ENCODE measurements around the gene ENDOD1.

ENDOD1 gene

DNA sequence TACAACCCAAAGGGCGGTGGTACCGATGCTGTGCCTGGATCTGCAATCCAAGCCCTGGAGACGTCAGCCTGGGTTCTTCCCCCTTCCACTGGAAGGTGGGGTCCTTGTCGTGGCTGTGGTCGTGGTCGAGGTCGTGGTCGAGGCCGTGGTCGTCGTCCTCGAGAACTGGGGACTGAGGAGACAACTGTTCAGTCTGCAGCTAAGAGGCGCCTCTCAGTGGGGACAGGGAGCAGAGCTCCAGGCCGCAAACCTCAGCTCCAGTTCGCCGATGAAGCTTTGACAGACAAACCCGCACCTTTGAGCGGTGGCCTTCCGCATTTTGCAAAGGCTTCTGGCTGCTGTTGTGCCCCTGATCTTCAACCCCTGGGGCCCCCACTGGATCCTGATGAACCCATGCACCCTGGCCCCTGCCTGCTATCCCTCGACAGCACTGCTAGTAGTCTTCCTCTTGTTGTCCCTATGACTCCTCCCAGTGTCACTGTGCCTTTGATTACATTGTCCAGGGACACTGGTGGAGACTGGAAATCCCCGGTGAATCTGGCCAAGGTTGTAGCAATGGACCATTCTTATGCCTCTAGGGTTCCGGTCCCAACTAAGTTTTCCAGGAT lies 38.9 kb upstream of the ENDOD1 start:
- in situ Hi-C loops (cut with HindIII; ENCODE audit: low sequenced_read_pairs), result no loop called here
- no peak for DNase-seq (ENCODE audit: low read depth)
- TF ChIP-seq, protein P1, sequence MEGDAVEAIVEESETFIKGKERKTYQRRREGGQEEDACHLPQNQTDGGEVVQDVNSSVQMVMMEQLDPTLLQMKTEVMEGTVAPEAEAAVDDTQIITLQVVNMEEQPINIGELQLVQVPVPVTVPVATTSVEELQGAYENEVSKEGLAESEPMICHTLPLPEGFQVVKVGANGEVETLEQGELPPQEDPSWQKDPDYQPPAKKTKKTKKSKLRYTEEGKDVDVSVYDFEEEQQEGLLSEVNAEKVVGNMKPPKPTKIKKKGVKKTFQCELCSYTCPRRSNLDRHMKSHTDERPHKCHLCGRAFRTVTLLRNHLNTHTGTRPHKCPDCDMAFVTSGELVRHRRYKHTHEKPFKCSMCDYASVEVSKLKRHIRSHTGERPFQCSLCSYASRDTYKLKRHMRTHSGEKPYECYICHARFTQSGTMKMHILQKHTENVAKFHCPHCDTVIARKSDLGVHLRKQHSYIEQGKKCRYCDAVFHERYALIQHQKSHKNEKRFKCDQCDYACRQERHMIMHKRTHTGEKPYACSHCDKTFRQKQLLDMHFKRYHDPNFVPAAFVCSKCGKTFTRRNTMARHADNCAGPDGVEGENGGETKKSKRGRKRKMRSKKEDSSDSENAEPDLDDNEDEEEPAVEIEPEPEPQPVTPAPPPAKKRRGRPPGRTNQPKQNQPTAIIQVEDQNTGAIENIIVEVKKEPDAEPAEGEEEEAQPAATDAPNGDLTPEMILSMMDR (IDR thresholded peaks at IDR 0.05; ENCODE audit: low read depth, low read length, missing control alignments), result no peak
- no peak overlapping the region for H3K4me3 ChIP-seq (ENCODE audit: low read depth, low read length)

DNA sequence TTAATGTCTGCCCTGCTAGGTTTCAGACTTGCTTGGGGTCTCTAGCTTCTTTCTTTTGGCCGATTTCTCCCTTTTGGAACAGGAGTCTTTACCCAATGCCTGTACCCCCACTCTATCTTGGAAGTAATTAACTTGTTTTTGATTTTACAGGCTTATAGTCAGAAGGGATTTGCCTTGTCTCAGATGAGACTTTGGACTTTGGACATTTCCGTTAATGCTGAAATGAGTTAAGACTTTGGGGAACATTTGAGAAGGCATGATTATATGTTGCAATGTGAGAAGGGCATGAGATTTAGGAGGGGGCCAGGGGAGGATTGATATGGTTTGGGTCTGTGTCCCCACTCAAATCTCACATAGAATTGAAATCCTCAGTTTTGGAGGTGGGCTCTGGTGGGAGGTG lies 35.3 kb upstream of the ENDOD1 start:
- TF ChIP-seq, protein P1 (IDR thresholded peaks at IDR 0.05; ENCODE audit: low read depth, low read length, missing control alignments), result no peak
- DNase-seq (ENCODE audit: low read depth), result no peak
- no peak overlapping the region for H3K4me3 ChIP-seq (ENCODE audit: low read depth, low read length)
- in situ Hi-C loops (cut with HindIII; ENCODE audit: low sequenced_read_pairs), result no loop called here

DNA sequence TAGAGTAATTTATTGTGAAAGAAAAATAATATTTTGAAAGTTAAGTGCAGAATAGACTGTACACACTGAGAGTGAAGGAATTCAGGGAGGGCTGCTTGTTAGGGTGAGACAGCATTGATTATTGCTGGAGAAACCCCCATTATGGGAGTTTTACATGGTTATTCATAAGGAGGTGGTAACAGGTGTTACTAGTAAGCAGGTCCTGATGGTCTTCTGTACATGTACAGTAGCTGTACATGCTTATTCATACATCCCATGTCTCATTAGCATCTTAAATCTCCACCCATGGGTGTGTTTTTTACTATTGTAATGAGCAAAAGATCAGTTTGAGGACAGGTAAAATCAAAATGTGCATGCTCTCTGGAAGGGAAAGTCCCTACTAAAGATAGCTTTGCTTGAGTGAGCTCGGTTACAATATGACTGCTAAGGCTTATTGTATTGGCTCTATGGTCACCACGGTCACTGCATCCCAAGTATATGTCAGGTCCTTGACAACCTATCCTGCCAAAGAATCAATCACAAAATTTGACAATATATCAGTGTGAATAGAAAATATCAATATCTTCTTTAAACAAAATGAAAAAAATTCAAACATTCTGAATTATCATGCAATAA lies 34.3 kb upstream of the ENDOD1 start:
- DNase-seq (ENCODE audit: low read depth), result no peak
- TF ChIP-seq, protein P1 (IDR thresholded peaks at IDR 0.05; ENCODE audit: low read depth, low read length, missing control alignments), result no peak
- no peak overlapping the region for H3K4me3 ChIP-seq (ENCODE audit: low read depth, low read length)
- in situ Hi-C loops (cut with HindIII; ENCODE audit: low sequenced_read_pairs), result no loop called here

DNA sequence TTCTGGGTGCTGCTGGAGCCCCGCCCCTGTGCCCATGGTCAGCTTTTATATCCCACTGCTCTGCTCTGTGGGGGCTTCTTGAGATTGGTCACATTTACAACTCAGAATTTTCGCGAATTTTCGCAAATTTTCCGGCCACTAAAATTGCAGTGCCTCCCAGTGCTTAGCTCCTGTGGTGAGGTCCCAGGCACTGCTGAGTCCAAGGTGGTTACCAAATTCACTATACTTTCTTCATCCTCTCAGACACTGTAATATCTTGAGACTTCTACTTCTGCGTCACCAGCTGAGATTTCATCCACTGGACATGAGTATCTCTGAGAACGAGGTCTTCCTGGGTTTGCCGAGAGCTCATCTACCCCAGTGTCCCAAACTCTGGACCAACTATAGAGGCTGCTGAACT lies 31.7 kb upstream of the ENDOD1 start:
- in situ Hi-C loops (cut with HindIII; ENCODE audit: low sequenced_read_pairs), result no loop called here
- TF ChIP-seq, protein P1 (IDR thresholded peaks at IDR 0.05; ENCODE audit: low read depth, low read length, missing control alignments), result no peak
- H3K4me3 ChIP-seq (ENCODE audit: low read depth, low read length), result no peak overlapping the region
- DNase-seq (ENCODE audit: low read depth), result no peak

- TF ChIP-seq, protein P1 (IDR thresholded peaks at IDR 0.05; ENCODE audit: low read depth, low read length, missing control alignments), result no peak
- no peak for DNase-seq (ENCODE audit: low read depth)
- H3K4me3 ChIP-seq (ENCODE audit: low read depth, low read length), result no peak overlapping the region
- in situ Hi-C loops (cut with HindIII; ENCODE audit: low sequenced_read_pairs), result no loop called here
These were observed 31.0 kb upstream of the ENDOD1 start for GRCh38 chr11:95058621-95059020.

GRCh38 chr11:95059046-95059445 lies 30.6 kb upstream of the ENDOD1 start:
- TF ChIP-seq, protein P1 (IDR thresholded peaks at IDR 0.05; ENCODE audit: low read depth, low read length, missing control alignments), result no peak
- no peak overlapping the region for H3K4me3 ChIP-seq (ENCODE audit: low read depth, low read length)
- DNase-seq (ENCODE audit: low read depth), result no peak
- in situ Hi-C loops (cut with HindIII; ENCODE audit: low sequenced_read_pairs), result no loop called here

Measured in astrocyte of the cerebellum (primary cell).